TTC549 (cell line): Measurements from ENCODE around the gene GOLGA8R.
"Not testable (repeated sequence)": the region's sequence is repeated elsewhere in the genome, so short reads cannot be mapped to it uniquely, and the experiment has no call there.

Experiments used
- FAIRE-seq: peaks from 2 replicates; lab custom pipeline; 2012; peaks lifted over from hg19 to GRCh38; lab: Jason Lieb, UNC

GOLGA8R gene, protein sequence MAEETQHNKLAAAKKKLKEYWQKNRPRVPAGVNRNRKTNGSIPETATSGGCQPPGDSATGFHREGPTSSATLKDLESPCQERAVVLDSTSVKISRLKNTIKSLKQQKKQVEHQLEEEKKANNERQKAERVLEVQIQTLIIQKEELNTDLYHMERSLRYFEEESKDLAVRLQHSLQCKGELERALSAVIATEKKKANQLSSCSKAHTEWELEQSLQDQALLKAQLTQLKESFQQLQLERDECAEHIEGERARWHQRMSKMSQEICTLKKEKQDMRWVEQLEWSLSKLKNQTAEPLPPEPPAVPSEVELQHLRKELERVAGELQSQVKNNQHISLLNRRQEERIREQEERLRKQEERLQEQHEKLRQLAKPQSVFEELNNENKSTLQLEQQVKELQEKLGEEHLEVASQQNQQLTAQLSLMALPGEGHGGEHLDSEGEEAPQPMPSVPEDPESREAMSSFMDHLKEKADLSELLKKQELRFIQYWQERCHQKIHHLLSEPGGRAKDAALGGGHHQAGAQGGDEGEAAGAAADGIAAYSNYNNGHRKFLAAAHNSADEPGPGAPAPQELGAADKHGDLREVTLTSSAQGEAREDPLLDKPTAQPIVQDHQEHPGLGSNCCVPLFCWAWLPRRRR

DNA sequence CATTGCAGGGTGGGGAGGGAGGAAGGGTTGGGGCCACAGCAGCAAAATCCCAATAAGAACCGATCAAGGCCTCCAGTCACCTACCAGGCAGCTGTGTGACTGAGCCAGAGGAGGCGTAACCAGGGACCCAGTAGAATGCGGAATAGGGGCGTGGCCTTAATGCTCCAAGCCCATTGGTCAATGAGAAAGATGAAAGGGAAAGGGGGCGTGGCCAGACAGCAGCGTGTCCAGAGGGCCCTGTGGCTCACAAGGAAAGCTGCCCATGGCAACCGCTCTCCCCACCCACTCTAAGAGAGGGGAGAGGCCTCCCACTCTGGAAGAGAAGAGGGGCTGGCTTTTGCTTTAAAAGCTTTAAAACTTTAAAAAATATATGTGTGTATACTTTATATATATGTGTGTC lies at the start of gene GOLGA8R:
GOLGA8R (minus strand) TSS at position 101 of the 400 bp plus-strand sequence; CDS start at position 3, 98 bp downstream.
- FAIRE-seq, result not testable (repeated sequence)

DNA sequence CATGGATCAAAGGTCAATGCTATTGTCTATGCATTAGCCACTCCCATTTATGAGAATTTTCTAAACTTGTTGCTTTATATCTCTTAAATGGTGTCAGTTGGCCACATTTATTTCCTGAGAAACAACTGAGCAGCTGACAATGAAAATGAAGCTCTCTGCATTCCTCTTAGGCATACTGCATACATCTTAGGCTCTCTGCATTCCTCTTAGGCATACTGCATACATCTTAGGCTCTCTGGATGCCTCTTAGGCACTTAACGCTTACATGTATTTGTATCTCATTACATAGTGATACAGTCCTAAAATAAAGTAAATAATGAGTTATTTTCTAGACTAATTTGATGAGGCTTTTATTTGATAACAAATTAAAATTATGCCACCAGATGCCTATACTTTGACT lies 49.8 kb upstream of the GOLGA8R start:
- not testable (repeated sequence) for FAIRE-seq

DNA sequence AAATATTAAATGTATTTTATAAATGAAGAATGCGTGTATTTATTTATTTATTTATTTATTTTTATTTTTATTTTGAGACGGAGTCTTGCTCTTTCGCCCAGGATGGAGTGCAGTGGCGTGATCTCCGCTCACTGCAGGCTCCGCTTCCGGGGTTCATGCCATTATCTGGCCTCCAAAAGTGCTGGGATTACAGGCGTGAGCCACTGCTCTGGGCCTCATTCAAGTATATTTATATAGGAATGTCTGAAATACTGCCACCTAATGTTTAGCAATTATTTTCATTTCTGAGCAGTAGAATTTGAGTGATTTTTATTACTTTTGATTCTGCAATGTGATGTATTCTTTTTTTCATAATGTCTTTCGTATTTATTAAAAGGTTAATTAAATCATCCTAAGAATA lies 48.1 kb upstream of the GOLGA8R start:
- not testable (repeated sequence) for FAIRE-seq

DNA sequence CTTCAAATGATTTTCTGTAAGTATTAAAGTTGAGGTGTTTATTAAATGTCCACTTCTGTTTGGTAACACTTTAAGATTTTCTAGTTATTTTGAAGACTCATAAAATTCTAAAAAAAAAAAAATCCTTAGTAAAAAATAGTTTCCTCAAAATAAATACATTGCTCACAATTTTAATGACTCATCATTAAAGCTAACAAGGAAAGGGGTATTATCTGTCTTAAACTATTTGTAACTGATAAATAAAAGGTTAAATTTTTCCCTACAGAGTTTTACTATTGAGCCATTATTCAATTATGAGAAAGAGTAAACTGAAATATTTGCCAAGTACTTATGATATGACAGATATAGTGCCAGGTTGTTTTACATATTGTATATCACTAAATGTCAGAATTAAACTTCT lies 38.6 kb upstream of the GOLGA8R start:
- not testable (repeated sequence) for FAIRE-seq

DNA sequence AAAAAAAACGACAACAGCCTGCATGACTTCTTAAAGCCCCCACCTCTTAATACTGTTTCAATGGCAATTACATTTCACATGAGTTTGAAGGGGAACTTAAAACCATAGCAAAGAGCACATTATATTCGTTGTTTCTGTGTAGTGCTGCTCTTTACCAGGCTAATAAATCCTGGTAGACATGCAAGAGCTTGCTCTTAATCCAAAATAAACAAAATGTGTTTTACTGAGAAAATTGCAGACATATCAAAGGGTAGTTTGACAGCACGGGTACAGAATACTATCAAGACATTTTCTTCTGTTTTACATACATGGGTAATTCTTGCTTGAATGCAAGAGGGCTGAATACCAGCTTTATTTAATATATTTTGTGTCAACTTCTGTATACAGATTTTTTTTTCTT lies 24.3 kb upstream of the GOLGA8R start:
- not testable (repeated sequence) for FAIRE-seq

DNA sequence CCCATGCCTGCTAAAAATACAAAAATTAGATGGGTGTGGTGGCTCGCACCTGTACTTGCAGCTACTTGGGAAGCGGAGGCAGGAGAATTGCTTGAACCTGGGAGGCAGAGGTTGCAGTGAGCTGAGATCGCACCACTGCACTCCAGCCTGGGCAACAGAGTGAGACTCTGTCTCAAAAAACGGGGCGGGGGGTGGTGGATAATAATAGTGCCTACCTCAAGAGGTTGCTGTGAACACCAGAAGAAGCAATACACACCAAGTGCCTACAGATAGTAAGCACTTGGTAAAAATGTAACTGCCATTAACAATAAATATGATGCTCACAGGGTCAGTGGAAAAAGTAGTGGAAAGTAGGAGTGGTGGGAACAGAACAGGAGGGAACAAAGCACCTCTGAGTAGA lies 21.8 kb upstream of the GOLGA8R start:
- not testable (repeated sequence) for FAIRE-seq

DNA sequence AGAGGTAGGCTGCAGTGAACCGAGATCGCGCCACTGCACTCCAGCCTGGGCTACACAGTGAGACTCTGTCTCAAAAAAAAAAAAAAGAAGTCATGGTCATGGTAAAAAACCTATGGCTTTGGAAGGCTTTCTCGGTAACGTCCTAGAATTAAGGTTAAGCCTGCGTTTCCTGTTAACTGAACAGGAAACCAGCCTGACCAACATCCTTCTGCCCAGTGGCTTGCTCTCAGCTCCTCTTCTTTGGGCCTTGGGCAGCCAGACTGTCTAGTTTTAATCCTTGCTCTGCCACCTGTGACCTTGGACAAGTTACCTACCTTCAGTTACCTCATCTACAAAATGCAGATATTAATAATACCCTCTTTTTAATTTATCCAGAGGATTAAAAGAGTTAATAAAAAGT lies 6.7 kb upstream of the GOLGA8R start:
- FAIRE-seq, result not testable (repeated sequence)

DNA sequence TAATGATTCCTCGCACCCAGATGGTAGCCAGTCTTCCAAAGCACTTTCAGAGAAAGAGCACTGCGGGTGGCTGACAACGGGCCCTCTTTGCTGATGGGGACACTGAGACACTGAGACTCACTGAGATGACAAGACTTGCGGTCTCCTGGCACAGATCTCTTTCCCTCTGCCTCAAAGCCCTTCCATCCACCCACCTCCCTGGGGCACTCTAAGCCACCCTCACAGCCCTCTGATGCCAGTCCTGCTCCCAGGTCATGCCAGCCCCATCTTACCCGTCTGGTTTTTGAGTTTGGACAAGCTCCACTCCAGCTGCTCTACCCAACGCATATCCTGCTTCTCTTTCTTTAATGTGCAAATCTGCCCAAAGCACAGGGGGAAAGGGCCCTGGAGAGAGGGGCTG lies 6.4 kb downstream of the GOLGA8R start:
- not testable (repeated sequence) for FAIRE-seq

DNA sequence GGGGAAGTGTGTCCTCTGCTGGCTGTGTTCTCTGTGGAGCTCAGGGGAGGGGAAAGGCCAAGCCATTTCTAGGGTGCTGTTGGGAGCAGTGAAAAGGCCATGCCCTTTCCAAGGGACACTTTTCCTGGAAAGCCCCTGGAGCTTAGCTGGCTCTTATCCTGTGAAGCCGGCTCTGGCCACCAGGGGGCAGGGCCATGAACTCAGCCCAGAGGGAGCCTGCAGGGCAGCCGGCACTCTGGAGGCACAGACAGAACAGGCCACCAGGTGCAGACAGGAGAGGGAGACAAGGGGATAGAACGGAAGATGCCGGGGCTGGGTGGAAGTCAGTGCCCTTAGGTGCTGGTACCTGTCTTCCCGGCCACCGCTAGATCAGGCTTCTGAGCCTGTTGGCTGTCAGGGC lies 15.1 kb downstream of the GOLGA8R start:
- not testable (repeated sequence) for FAIRE-seq

DNA sequence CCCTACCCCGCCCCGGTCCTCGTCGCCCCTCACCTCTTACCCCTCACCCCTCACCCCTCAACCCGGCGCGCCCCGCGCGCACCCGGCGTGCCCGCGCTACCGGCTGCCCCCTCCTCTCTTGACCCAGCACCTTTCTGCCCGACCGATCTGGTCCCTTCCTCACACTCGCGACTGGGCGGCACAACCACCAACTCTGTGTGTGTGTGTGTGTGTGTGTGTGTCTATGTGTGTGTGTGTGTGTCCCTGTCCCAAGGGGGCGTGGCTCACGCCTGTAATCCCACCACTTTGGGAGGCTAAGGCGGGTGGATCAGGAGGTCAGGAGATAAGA lies 20.4 kb downstream of the GOLGA8R start:
- FAIRE-seq, result not testable (repeated sequence)

DNA sequence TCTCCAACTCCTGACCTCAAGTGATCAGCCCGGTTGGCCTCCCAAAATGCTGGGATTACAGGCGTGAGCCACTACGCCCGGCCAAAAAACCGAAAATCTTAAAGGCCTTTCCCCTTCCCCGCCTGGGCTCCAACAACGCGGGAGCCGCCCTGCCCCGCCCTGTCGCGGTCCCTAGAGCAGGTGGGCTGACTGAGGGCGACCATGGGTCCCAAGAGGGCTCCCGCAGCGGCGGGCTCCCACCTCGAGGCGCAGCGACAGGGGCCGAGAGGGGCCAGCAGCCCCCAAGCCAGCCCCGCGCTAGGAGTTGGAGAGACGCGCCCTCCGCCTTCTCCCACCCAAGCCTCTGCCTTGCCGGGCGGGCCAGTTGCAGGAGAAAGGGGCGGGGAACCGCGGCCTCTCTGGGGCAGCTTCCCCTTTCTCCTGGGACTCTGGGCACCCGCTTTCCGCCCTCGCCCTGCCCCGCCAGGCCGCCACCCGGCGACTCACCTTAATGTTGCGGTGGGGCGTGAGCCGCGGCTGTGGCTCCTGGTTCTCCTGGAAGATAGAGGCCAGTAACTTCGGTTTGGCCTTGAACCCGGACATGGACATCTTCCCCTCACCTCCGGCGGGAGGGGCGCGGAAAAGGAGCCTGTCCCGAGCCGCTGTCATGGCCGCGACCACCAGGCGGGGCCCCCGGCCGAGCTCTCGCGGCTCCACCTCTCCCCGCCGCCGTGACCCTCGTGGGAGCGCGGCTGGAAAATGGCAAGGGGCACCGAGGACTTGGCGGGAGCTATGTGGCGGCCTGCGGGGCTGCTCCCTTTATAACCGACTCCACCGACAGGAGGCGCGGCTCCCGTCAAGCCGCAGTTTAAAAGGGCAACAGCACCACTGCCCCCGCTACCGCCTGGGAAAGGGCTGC lies 21.0 kb downstream of the GOLGA8R start, which contains the start of gene CHRFAM7A:
CHRFAM7A (minus strand) TSS at position 775 of the 898 bp plus-strand sequence. CDS start 10,189 bp downstream, outside the sequence.
- not testable (repeated sequence) for FAIRE-seq

DNA sequence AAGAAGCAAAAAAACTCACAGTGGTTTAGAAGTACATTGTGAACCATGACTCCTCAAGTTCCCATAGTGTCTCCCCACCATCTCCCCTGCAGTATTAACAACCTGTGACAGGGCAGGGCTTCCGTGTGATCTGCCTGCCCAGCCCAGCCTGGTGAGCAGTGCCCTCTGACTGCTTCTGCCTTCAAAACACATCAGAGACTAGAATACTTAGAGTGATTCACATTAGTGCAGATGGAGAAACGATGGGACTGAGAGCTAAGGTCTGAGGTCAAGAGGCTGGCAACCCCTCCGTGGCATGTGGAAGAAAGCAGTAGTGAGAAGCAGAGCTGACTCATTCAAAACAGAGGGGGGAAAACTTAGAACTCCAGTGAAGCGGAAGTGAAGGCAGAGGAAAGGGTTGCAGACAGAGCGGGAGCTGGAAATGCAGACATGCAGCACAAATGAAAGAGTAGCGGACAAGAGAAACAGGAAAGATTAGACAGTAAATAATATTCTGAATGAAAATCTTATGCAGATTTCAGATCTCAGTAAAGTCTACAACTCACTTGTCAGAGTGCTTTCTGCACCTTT lies 27.7 kb downstream of the GOLGA8R start:
- FAIRE-seq, result not testable (repeated sequence)

DNA sequence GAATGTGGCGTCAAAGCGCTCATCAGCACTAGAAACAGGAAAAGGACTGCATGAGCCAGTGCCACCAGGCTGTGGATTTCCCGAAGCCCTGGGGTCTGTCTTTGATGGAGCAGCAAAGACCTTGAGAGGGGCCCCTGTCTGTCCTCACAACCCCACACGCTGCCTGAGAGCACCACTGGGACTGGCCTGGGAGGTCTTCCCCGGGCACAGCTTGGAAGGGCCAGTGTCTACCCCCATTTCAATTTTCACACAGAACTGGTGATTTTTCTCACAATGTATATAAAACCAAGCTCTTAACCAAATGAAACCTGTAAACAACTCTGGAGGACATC lies 37.0 kb downstream of the GOLGA8R start:
- not testable (repeated sequence) for FAIRE-seq

DNA sequence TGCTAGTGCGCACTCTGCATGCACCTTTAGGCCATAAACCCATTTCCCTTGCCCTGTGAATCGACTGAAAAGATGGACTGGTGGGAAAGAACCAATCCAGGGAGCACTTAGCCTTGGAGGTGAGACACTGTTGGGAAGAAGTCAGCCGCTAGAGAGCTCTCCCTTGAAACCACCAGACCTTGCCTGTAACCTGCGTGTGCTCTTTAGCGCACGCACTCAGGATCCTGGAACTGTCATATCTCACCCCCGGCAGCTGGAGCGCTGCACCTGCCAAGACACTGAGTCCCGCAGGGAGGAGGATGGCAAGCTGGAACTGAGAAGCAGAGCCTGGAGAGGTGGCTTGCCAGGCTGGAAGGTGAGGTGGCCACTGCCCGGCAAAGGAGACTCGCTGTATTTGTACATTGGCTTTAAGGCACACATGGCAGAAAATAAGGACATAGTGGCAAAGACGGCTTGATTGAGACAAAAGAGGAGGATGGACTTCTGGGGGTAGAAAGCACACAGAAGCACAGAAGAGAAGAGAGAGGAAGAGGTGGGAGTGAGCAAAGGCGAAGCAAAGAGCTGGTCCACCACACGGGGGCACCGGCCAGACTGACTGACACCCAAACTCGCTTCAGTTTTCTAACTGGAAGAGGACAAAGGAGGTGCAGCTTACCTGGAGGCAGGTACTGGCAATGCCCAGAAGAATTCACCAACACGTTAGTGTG lies 37.5 kb downstream of the GOLGA8R start:
- not testable (repeated sequence) for FAIRE-seq

DNA sequence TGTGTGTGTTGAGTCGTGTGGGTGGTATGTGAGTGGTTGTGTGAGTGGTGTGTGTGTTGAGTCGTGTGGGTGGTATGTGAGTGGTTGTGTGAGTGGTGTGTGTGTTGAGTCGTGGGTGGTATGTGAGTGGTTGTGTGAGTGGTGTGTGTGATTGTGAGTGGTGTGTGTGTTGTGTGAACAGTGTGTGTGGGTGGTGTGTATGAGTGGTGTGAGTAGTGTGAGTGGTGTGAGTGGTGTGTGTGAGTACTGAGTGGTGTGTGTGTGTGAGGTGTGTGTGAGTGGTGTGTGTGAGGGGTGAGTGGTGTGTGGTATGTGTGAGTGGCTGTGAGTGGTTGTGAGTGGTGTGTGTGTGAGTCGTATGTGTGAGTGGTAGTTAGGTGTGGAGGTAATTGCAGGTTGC lies 38.2 kb downstream of the GOLGA8R start:
- FAIRE-seq, result not testable (repeated sequence)

DNA sequence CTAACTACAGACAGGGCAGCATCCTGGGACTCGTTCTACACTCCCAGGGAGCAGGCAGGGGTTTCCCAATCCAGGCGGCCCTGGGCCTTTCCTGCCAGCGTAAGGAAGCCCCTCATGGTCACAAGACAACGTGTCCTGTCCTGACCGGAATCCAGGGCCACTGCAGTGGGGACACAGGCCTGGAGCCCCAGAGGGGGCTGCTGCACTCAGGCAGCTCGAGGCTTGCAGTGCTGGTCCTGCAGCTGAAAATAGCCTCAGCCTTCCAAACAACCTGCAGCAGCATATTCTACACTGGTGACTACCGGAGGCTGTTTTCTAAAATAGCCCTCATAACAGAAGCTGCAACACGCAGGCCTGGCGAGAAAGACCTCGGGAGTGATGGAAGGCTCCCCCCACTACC lies 39.2 kb downstream of the GOLGA8R start:
- FAIRE-seq, result not testable (repeated sequence)

DNA sequence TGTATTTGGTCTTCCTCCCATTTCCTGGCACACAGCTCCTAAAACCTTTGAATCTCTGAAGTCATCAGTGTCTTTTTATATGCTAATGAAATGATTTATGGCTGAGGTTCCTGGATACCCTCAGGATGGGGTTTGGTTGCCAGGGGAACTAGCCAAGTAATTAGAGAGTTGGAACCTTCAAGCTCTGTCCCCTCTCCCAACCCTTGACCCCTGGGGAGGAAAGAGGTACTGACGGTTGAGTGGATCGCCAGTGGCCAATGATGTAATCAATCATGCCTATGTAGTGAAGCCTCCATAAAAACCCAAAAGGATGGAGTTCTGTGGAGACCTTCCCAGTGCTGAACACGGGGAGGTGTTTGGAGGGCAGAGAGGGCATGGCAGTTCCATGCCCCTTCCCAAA lies 45.8 kb downstream of the GOLGA8R start:
- not testable (repeated sequence) for FAIRE-seq

DNA sequence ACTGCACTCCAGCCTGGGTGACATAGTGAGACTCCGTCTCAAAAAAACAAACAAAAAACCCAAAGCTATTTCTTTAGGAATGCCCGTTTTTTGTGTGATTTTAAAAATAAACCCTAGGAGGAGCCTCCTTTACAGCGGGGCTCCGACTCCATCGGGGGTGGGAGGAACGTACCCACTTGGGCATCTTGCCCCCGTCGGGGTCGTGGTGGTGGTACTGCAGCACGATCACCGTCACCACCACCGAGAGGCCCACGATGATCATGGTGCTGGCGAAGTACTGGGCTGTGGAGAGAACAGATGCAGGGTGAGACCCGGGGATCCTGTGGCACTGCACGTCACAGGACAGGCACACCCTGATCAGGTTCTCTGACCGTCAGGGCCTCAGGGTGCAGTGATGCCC lies 46.8 kb downstream of the GOLGA8R start:
- FAIRE-seq, result not testable (repeated sequence)

DNA sequence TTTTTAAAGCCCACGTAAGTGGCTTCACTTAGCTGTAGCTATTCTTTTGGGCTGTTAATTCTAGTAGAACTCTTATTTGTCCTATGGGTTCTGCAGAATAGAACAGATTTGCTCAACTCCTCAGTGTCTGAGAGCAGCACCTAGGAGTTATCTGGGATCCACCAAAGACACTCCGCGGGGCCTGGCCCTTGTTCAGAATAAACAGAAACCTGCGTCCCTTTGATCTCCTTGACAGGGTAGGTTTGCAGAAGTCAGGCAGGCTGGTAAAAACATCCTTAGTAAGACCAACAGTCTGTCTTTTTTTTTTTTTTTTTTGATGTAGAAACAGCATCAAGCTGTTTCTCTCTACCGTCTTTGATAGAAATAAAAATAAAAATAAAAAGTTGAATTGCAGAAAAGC lies 52.7 kb downstream of the GOLGA8R start:
- FAIRE-seq, result not testable (repeated sequence)

DNA sequence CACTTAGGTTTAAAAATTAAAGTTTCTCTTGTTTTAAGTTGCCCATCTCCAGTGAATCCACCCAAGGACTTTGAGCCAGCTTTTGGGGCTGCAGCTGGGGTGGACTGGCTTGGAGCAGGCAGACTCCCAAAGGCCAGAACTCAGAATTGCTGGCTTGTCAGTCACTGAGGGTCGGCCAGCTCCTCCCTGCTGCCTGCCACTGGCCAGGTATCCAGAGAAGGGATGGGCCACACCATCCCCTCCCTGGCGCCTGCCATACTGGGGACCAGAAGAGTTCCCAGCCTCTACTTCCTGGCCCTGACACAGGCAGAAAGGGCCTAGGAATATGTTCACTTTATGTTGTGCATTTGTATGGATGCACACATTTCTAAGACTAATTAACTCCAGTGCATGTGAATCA lies 53.1 kb downstream of the GOLGA8R start:
- not testable (repeated sequence) for FAIRE-seq

DNA sequence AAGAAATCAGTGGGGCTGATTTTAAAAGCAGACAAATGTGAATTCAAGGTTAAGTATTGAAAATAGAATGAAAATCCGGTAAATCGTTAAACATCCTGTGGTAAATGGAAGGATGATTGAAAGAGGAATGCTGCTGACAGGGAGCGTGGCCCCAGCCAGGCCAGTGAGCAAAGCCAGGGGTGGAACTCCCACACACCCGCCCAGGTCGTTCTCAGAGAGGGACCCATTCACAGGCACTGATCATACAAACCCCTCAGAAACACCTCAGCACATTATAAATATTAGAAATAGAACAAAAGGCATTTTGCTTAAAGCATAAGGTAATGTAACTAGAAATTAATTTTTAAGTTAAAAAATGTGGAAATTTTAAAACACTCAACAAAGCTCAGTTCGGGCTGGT lies 59.0 kb downstream of the GOLGA8R start:
- not testable (repeated sequence) for FAIRE-seq
